ENCODE results near the gene AP1M2.
"Not testable (repeated sequence)": the region's sequence is repeated elsewhere in the genome, so short reads cannot be mapped to it uniquely, and the experiment has no call there.

The AP1M2 gene

DNA sequence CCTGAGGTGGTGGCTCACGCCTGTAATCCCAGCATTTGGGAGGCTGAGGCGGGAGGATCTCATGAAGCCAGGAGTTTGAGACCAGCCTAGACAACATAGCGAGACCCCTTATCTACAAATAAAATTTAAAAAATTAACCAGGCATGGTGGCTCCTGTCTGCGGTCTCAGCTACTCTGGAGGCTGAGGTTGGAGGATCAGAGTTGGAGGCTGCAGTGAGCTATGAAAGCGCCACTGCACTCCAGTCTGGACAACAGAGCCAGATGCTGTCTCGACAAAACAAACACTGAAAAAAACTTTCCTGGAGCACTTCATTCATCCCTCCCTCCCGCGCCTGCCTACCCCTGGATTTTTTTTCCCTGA is 44.1 kb downstream of the AP1M2 start:
- WGBS (ENCODE audit: extremely low coverage, insufficient coverage, insufficient read length): no CpG with 5 or more reads among the region's 8 CpGs

DNA sequence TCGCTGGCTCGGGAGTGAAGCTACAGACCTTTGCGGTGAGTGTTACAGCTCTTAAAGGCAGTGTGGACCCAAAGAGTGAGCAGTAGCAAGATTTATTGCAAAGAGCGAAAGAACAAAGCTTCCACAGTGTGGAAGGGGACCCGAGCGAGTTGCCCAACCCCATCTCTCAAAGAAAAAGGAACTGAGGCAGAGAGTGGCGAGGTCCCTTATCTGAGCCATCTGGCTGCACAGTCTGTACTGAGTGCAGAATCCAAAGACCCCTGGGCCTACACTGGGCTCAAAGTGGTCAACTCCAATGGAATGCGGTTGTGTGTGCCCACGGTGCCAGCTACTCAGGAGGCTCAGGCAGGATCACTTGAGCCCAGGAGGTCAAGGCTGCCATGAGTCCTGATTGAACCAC is 48.1 kb downstream of the AP1M2 start:
- H3K14ac ChIP-seq (ENCODE audit: low read length); H2AFZ ChIP-seq (ENCODE audit: insufficient read depth, low read length, poor library complexity); H3K4me2 ChIP-seq (ENCODE audit: low read length); H3K79me1 ChIP-seq (ENCODE audit: low read length); H3K27me3 ChIP-seq (ENCODE audit: insufficient read depth, low read length); H3K9me3 ChIP-seq (ENCODE audit: insufficient read depth, low read depth, low read length); H3K27ac ChIP-seq (ENCODE audit: low read depth, low read length); H3K9ac ChIP-seq (ENCODE audit: low read length); H2BK120ac ChIP-seq (ENCODE audit: insufficient read depth, low read length, poor library complexity); H2BK5ac ChIP-seq (ENCODE audit: low read depth, low read length, poor library complexity); H4K91ac ChIP-seq (ENCODE audit: low read depth, low read length); H3K4me1 ChIP-seq (ENCODE audit: control insufficient read depth in 1 of 2, insufficient read depth in 2 of 2, low read length in 2 of 2); H3K18ac ChIP-seq (ENCODE audit: low read length); H4K8ac ChIP-seq (ENCODE audit: low read depth, low read length); H3K36me3 ChIP-seq (ENCODE audit: control insufficient read depth in 1 of 2, insufficient read depth in 2 of 2, low read length in 2 of 2); H2BK12ac ChIP-seq (ENCODE audit: low read length); H2AK5ac ChIP-seq (ENCODE audit: low read length); DNase-seq; H3K79me2 ChIP-seq (ENCODE audit: control insufficient read depth, insufficient read depth, low read length, poor library complexity); H3K4ac ChIP-seq (ENCODE audit: low read depth, low read length); H3K23ac ChIP-seq (ENCODE audit: low read length); H4K12ac ChIP-seq (ENCODE audit: low read depth, low read length); H3K4me3 ChIP-seq (ENCODE audit: low read depth, low read length): not testable (repeated sequence)
- no CpG with 5 or more reads among the region's 9 CpGs for WGBS (ENCODE audit: extremely low coverage, insufficient coverage, insufficient read length)

More for the DNA sequence above, 44.1 kb downstream of the AP1M2 start:
- H3K14ac ChIP-seq (ENCODE audit: low read length): no peak overlapping the region
- no peak overlapping the region for H4K8ac ChIP-seq (ENCODE audit: low read depth, low read length)
- H3K9me3 ChIP-seq (ENCODE audit: insufficient read depth, low read depth, low read length): no peaks in the 10 kb centered on the region
- H4K91ac ChIP-seq (ENCODE audit: low read depth, low read length): no peak overlapping the region
- peaks cover 5% of the 10 kb centered on the region for H3K79me1 ChIP-seq (ENCODE audit: low read length)
- no peaks in the 10 kb centered on the region for H3K27me3 ChIP-seq (ENCODE audit: insufficient read depth, low read length)
- H3K4ac ChIP-seq (ENCODE audit: low read depth, low read length): no peak overlapping the region
- H3K36me3 ChIP-seq (ENCODE audit: control insufficient read depth in 1 of 2, insufficient read depth in 2 of 2, low read length in 2 of 2): peaks cover 7 to 8% of the 10 kb centered on the region in 2 experiments
- H3K4me1 ChIP-seq (ENCODE audit: control insufficient read depth in 1 of 2, insufficient read depth in 2 of 2, low read length in 2 of 2): peaks cover 4 to 6% of the 10 kb centered on the region in 2 experiments
- no peak overlapping the region for H2BK12ac ChIP-seq (ENCODE audit: low read length)
- no peak overlapping the region for H2BK5ac ChIP-seq (ENCODE audit: low read depth, low read length, poor library complexity)
- no peak overlapping the region for H3K27ac ChIP-seq (ENCODE audit: low read depth, low read length)
- no peak overlapping the region for H3K23ac ChIP-seq (ENCODE audit: low read length)
- no peak overlapping the region for H2BK120ac ChIP-seq (ENCODE audit: insufficient read depth, low read length, poor library complexity)
- H2AFZ ChIP-seq (ENCODE audit: insufficient read depth, low read length, poor library complexity): no peak overlapping the region
- H3K4me2 ChIP-seq (ENCODE audit: low read length): peak overlapping the region; percentile 86
- no peak for DNase-seq
- H3K79me2 ChIP-seq (ENCODE audit: control insufficient read depth, insufficient read depth, low read length, poor library complexity): peaks cover 6% of the 10 kb centered on the region
- H3K4me3 ChIP-seq (ENCODE audit: low read depth, low read length): no peak overlapping the region
- H3K18ac ChIP-seq (ENCODE audit: low read length): no peak overlapping the region
- no peak overlapping the region for H4K12ac ChIP-seq (ENCODE audit: low read depth, low read length)
- no peak overlapping the region for H2AK5ac ChIP-seq (ENCODE audit: low read length)
- no peak overlapping the region for H3K9ac ChIP-seq (ENCODE audit: low read length)

DNA sequence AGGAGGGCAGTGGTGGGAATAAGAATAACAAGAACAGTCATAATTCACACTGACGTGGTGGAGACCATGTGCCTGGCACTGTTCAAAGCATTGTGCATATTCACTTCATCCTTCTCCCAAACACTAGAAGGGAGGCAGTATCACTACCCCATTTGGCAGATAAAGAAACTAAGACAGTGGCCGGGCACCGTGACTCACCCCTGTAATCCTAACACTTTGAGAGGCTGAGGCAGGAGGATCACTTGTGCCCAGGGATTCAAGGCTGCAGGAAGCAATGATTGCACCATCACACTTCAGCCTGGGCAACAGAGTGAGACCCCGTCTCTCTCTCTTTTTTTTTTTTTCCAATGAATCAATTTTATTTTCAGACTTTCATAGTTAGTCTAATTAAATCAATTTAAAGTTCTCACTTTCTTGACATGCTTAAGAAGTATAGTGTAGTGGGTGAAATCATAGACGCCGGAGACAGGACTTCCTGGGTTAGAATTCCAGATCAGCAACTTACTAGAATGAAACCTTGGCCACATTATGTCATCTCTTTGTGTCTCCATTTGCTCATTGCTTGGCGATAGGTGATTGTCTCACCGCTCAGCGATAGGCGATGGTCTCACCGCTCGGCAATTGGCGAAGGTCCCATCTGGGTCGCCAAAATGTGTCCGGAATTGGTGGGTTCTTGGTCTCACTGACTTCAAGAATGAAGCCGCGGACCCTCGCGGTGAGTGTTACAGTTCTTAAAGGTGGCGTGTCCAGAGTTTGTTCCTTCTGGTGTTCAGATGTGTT is 48.7 kb downstream of the AP1M2 start:
- Histone ChIP-seq H3K79me2 (ENCODE audit: control insufficient read depth, insufficient read depth, low read length, poor library complexity) (no peaks in the 10 kb centered on the region), H2AFZ (ENCODE audit: insufficient read depth, low read length, poor library complexity) (no peak overlapping the region), H4K12ac (ENCODE audit: low read depth, low read length) (no peak overlapping the region), H4K91ac (ENCODE audit: low read depth, low read length) (no peak overlapping the region), H3K23ac (ENCODE audit: low read length) (no peak overlapping the region), H3K4ac (ENCODE audit: low read depth, low read length) (no peak overlapping the region), H2BK12ac (ENCODE audit: low read length) (no peak overlapping the region), H3K4me1 (ENCODE audit: control insufficient read depth in 1 of 2, insufficient read depth in 2 of 2, low read length in 2 of 2) (no peaks in the 10 kb centered on the region), H3K36me3 (ENCODE audit: control insufficient read depth in 1 of 2, insufficient read depth in 2 of 2, low read length in 2 of 2) (no peaks in the 10 kb centered on the region), H4K8ac (ENCODE audit: low read depth, low read length) (no peak overlapping the region), H3K79me1 (ENCODE audit: low read length) (no peaks in the 10 kb centered on the region), H2BK120ac (ENCODE audit: insufficient read depth, low read length, poor library complexity) (no peak overlapping the region), H3K18ac (ENCODE audit: low read length) (no peak overlapping the region), H3K4me3 (ENCODE audit: low read depth, low read length) (no peak overlapping the region), H3K27ac (ENCODE audit: low read depth, low read length) (no peak overlapping the region), H3K14ac (ENCODE audit: low read length) (no peak overlapping the region), H3K4me2 (ENCODE audit: low read length) (no peak overlapping the region), H3K9ac (ENCODE audit: low read length) (no peak overlapping the region), H2AK5ac (ENCODE audit: low read length) (no peak overlapping the region), H2BK5ac (ENCODE audit: low read depth, low read length, poor library complexity) (no peak overlapping the region), H3K27me3 (ENCODE audit: insufficient read depth, low read length) (peaks cover 3% of the 10 kb centered on the region), H3K9me3 (ENCODE audit: insufficient read depth, low read depth, low read length) (no peaks in the 10 kb centered on the region)
- no CpG with 5 or more reads among the region's 20 CpGs for WGBS (ENCODE audit: extremely low coverage, insufficient coverage, insufficient read length)
- peak in 1 of 2 donors; percentile 41 for DNase-seq

DNA sequence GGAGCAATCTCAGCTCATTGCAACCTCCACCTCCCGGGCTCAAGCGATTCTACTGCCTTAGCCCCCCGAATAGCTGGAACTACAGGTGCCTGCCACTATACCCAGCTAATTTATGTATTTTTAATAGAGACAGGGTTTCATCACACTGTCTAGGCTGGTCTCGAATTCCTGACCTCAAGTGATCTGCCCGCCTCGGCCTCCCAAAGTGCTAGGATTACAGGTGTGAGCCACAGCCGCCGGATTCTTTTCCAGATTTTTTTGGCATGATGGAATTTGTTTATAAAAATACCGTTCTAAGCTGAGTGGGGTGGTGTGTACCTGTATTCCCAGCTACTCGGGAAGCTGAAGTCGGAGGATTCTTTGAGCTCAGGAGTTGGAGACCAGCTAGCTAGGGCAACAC is 49.4 kb downstream of the AP1M2 start:
- no CpG with 5 or more reads among the region's 11 CpGs for WGBS (ENCODE audit: extremely low coverage, insufficient coverage, insufficient read length)
- Histone ChIP-seq H3K36me3 (ENCODE audit: control insufficient read depth in 1 of 2, insufficient read depth in 2 of 2, low read length in 2 of 2) (no peaks in the 10 kb centered on the region), H3K14ac (ENCODE audit: low read length) (no peak overlapping the region), H3K27ac (ENCODE audit: low read depth, low read length) (no peak overlapping the region), H3K18ac (ENCODE audit: low read length) (no peak overlapping the region), H4K12ac (ENCODE audit: low read depth, low read length) (no peak overlapping the region), H2BK120ac (ENCODE audit: insufficient read depth, low read length, poor library complexity) (no peak overlapping the region), H3K9me3 (ENCODE audit: insufficient read depth, low read depth, low read length) (no peaks in the 10 kb centered on the region), H3K4me2 (ENCODE audit: low read length) (no peak overlapping the region), H3K79me1 (ENCODE audit: low read length) (no peaks in the 10 kb centered on the region), H3K79me2 (ENCODE audit: control insufficient read depth, insufficient read depth, low read length, poor library complexity) (no peaks in the 10 kb centered on the region), H2AFZ (ENCODE audit: insufficient read depth, low read length, poor library complexity) (no peak overlapping the region), H2BK5ac (ENCODE audit: low read depth, low read length, poor library complexity) (no peak overlapping the region), H3K9ac (ENCODE audit: low read length) (no peak overlapping the region), H3K4me1 (ENCODE audit: control insufficient read depth in 1 of 2, insufficient read depth in 2 of 2, low read length in 2 of 2) (no peaks in the 10 kb centered on the region), H3K4me3 (ENCODE audit: low read depth, low read length) (no peak overlapping the region), H3K23ac (ENCODE audit: low read length) (no peak overlapping the region), H3K27me3 (ENCODE audit: insufficient read depth, low read length) (peaks cover 3% of the 10 kb centered on the region), H2AK5ac (ENCODE audit: low read length) (no peak overlapping the region), H3K4ac (ENCODE audit: low read depth, low read length) (no peak overlapping the region), H4K8ac (ENCODE audit: low read depth, low read length) (no peak overlapping the region), H2BK12ac (ENCODE audit: low read length) (no peak overlapping the region), H4K91ac (ENCODE audit: low read depth, low read length) (no peak overlapping the region)
- DNase-seq: peak; percentile 83 to 91
